ENCODE data around the gene PDZD11.

- TF ChIP-seq, protein P1, sequence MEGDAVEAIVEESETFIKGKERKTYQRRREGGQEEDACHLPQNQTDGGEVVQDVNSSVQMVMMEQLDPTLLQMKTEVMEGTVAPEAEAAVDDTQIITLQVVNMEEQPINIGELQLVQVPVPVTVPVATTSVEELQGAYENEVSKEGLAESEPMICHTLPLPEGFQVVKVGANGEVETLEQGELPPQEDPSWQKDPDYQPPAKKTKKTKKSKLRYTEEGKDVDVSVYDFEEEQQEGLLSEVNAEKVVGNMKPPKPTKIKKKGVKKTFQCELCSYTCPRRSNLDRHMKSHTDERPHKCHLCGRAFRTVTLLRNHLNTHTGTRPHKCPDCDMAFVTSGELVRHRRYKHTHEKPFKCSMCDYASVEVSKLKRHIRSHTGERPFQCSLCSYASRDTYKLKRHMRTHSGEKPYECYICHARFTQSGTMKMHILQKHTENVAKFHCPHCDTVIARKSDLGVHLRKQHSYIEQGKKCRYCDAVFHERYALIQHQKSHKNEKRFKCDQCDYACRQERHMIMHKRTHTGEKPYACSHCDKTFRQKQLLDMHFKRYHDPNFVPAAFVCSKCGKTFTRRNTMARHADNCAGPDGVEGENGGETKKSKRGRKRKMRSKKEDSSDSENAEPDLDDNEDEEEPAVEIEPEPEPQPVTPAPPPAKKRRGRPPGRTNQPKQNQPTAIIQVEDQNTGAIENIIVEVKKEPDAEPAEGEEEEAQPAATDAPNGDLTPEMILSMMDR (IDR thresholded peaks at IDR 0.05), result no peak
- TF ChIP-seq POLR2A (IDR thresholded peaks at IDR 0.05) (no peak), POLR2AphosphoS5 (IDR thresholded peaks at IDR 0.05) (no peak), EP300 (IDR thresholded peaks at IDR 0.05) (no peak)
Observed at GRCh38 chrX:70252491-70252890, 37.2 kb downstream of the PDZD11 start.
